Measurements from ENCODE around the gene CIAO2A.

DNA sequence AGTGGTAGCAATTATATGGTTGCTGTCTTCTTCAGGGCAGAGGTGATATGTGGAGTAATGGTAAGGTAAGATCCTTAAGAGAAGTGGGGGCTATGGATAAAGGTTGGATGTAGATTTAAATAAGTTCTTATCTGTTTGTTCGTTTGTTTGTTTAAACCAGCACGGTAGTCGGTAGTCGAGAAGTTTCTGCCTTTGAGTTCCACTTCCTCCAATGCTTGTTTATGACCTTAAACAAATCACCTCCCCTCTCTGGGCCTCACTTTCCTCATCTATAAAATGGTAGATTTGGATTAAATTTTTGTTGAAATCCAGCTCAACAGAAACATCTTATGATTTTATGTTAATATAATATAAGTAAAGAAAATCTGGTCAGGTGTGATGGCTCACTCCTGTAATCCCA is 59.1 kb downstream of the CIAO2A start:
- no peak for TF ChIP-seq POLR2AphosphoS5 (IDR thresholded peaks at IDR 0.05; ENCODE audit: low read depth, low read length)
- TF ChIP-seq TAF1 (IDR thresholded peaks at IDR 0.05; ENCODE audit: borderline replicate concordance, insufficient read depth, low read length) = no peak
- no peak for TF ChIP-seq REST (IDR thresholded peaks at IDR 0.05; ENCODE audit: insufficient read depth in 1 of 2, low read depth in 2 of 2, low read length in 2 of 2)

Data from PFSK-1 (cell line).